HepG2 (cell line): ENCODE measurements around the gene IRF2. TPM values are rescaled to one million over a fixed set of nuclear protein-coding genes. Genes with fewer than 3 reads are reported as not detected.

Source experiments
- ATAC-seq: fragments of 200-7000 bp; cut with Tn5 transposase; 3 replicates; pipeline ENCODE4 v1.9.1; 2020; ENCODE audit warnings: mild to moderate bottlenecking, moderate library complexity
- BruUV-seq: library from RNA; stranded (reverse); fragments of 400-500 nt; replicated peaks from 2 replicates; lab custom pipeline; 2021; lab: Mats Ljungman, UMichigan
- CTCF ChIA-PET: fragments of 300-600 bp; formaldehyde crosslinking; extraction: SDS; loops from one replicate; lab custom pipeline; 2021; ENCODE audit warnings: low total read pairs, inconsistent platforms, low intra/inter-chr PET ratio; lab: Yijun Ruan, JAX
- POLR2A ChIA-PET: fragments of 350-600 bp; sonication (Branson Sonifier 250); formaldehyde crosslinking; loops from one replicate; lab custom pipeline; 2020; ENCODE audit warnings: antibody characterized with exemption, inconsistent platforms; lab: Yijun Ruan, JAX
- DNase-seq: peaks from one replicate; pipeline ENCODE4 v3.0.0-alpha.2; 2015; ENCODE audit warnings: low spot score
- FAIRE-seq: peaks from 3 replicates; lab custom pipeline; 2011; peaks lifted over from hg19 to GRCh38; lab: Jason Lieb, UNC
- H2AFZ ChIP-seq: one replicate; pipeline ENCODE4 v1.6.1; 2011; ENCODE audit warnings: low read length, inconsistent platforms
- H3K27ac ChIP-seq: fragments of 300-600 bp; 3 replicates; pipeline ENCODE4 v1.8.0; 2011; ENCODE audit warnings: mixed run types, mild to moderate bottlenecking, mixed read lengths, low read length, inconsistent platforms; ENCODE audit not compliant: insufficient read depth; ENCODE audit errors: extremely low read length
- H3K27me3 ChIP-seq, 2 experiments: fragments of 200-600 bp in 1 of 2; 2 replicates in 1 of 2; 3 replicates in 1 of 2; pipeline versions ENCODE4 v1.6.0 to v1.8.0; 2011; ENCODE audit warnings: low read length in 2 of 2, mild to moderate bottlenecking in 2 of 2, moderate library complexity in 2 of 2, inconsistent platforms in 1 of 2; ENCODE audit not compliant: insufficient read depth in 2 of 2, control insufficient read depth in 1 of 2
- H3K36me3 ChIP-seq, 2 experiments: fragments of 200-600 bp in 1 of 2; replicated peaks in 1 of 2; 2 replicates in 1 of 2; 3 replicates in 1 of 2; pipeline versions ENCODE4 v1.5.1 to v1.8.0; 2011; ENCODE audit warnings: low read length in 2 of 2, inconsistent platforms in 1 of 2; ENCODE audit not compliant: insufficient read depth in 2 of 2, control insufficient read depth in 1 of 2
- H3K4me1 ChIP-seq: 2 replicates; pipeline ENCODE4 v1.5.1; 2012; ENCODE audit warnings: low read length, inconsistent platforms; ENCODE audit not compliant: insufficient read depth
- H3K4me2 ChIP-seq: 2 replicates; pipeline ENCODE4 v1.6.0; 2011; ENCODE audit warnings: low read depth, low read length, inconsistent platforms
- H3K4me3 ChIP-seq, 3 experiments: fragments of 200-600 bp in 1 of 3; sonication (generic), shearing (Covaris generic) in 1 of 3; replicated peaks in 1 of 3; 2 replicates each; pipeline ENCODE4 v1.5.1; 2011 to 2016; ENCODE audit warnings: low read length in 3 of 3, inconsistent platforms in 2 of 3, low read depth in 2 of 3, mild to moderate bottlenecking in 2 of 3, control low read depth in 1 of 3, mixed read lengths in 1 of 3; ENCODE audit not compliant: insufficient read depth in 1 of 3
- H3K79me2 ChIP-seq: one replicate; pipeline ENCODE4 v1.6.1; 2011; ENCODE audit warnings: low read length, inconsistent platforms; ENCODE audit not compliant: insufficient read depth
- H3K9ac ChIP-seq: 2 replicates; pipeline ENCODE4 v1.6.0; 2011; ENCODE audit warnings: mild to moderate bottlenecking, low read depth, low read length, inconsistent platforms; ENCODE audit not compliant: insufficient read depth
- H3K9me3 ChIP-seq: 2 replicates; pipeline ENCODE4 v1.5.1; 2012; ENCODE audit warnings: mild to moderate bottlenecking, low read length
- H4K20me1 ChIP-seq: 2 replicates; pipeline ENCODE4 v1.6.0; 2011; ENCODE audit warnings: inconsistent platforms, mild to moderate bottlenecking, low read length, moderate library complexity; ENCODE audit not compliant: insufficient read depth
- PHB2 ChIP-seq: fragments of 450-650 bp; IDR thresholded peaks from 2 replicates; pipeline ENCODE4 v1.6.1; 2018; ENCODE audit not compliant: partially characterized antibody
- POLR2A ChIP-seq, 2 experiments: IDR thresholded peaks; 2 replicates each; pipeline ENCODE4 v1.6.1; 2011; ENCODE audit warnings: low read depth in 2 of 2, low read length in 2 of 2, mild to moderate bottlenecking in 1 of 2, moderate library complexity in 1 of 2; ENCODE audit not compliant: insufficient read depth in 1 of 2
- RFX3 ChIP-seq: IDR thresholded peaks from 2 replicates; pipeline ENCODE4 v1.6.1; 2016; ENCODE audit warnings: missing biosample characterization, missing genetic modification reagents
- TSC22D2 ChIP-seq: sonication (generic); formaldehyde crosslinking; IDR thresholded peaks from 2 replicates; pipeline ENCODE4 v1.5.1; 2020; ENCODE audit warnings: missing genetic modification reagents, mild to moderate bottlenecking, borderline replicate concordance
- ZNF101 ChIP-seq: sonication (generic); formaldehyde crosslinking; IDR thresholded peaks from 2 replicates; pipeline ENCODE4 v1.4.0; 2020; ENCODE audit warnings: mild to moderate bottlenecking, low read depth, missing genetic modification reagents, borderline replicate concordance
- ZNF589 ChIP-seq: sonication (generic); formaldehyde crosslinking; conservative IDR thresholded peaks from 2 replicates; pipeline ENCODE4 v1.8.0; 2022; ENCODE audit warnings: mild to moderate bottlenecking, moderate library complexity, missing genetic modification reagents
- WGBS: methylation state at CpG from one replicate; pipeline ENCODE4 v1.1.6; 2017; ENCODE audit warnings: low lambda C conversion rate; 5-methylcytosine and 5-hydroxymethylcytosine counted together
- in situ Hi-C: cut with HindIII; loops from 2 replicates; pipeline ENCODE4 v1.10.0; 2017; ENCODE audit warnings: low pct_unique_long_range_greater_than_20kb; ENCODE audit not compliant: extremely low pct_ligation_motif_present
- intact Hi-C: fragments of 100-400 bp; cut with micrococcal nuclease; formaldehyde crosslinking; loops from one replicate; pipeline ENCODE4 v1.10.0; 2022; ENCODE audit not compliant: unreplicated experiment
- polyA plus RNA-seq, 8 experiments: library from polyadenylated mRNA; depleted of rRNA in 3 of 8; stranded (reverse) in 7 of 8; unstranded in 1 of 8; fragments of >200 nt; fragmentation: Illumina TruSeq in 4 of 8; extraction: Trizol in 4 of 8; gene quantifications; 2 replicates each; pipeline versions ENCODE4 v1.2.1 to v1.2.3, GENCODE V29; 2011 to 2016; ENCODE audit warnings: low read depth in 4 of 8, missing spikeins in 1 of 8, mixed read lengths in 1 of 8; ENCODE audit not compliant: insufficient read depth in 1 of 8
- total RNA-seq, 5 experiments: library from RNA; depleted of rRNA; stranded (reverse); fragments of >200 nt; fragmentation: Illumina TruSeq; extraction: Trizol; gene quantifications; 2 replicates each; pipeline ENCODE4 v1.2.3, GENCODE V29; 2016; ENCODE audit warnings: low read depth in 1 of 5
- TF ChIP-seq, protein P1 (sequence below): sonication (generic); formaldehyde crosslinking; conservative IDR thresholded peaks from 2 replicates; pipeline ENCODE4 v1.4.0; 2020; ENCODE audit warnings: missing genetic modification reagents

The IRF2 gene
- total and polyA plus RNA-seq, 2 of the 13 experiments (the other 11 are each of a cell fraction or from before 2014, with no cell fraction given), result 15.5 to 28.8 TPM

DNA sequence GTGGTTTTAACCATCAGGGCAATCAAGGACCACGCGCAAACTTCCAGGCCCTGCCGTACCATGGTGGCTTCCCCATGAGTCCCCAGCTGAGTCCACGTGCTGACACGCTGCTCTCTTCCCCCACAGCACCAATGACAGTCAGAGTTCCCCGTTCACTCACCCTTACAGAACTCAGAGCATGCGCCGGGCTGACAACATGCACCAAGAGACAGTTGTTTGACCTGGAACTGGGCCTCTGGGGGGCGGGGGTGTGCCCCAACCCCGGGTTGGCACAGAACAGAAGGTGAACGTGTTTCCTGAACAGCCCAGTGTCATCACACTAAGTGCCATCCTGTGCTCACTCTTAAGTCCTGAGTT lies 29.4 kb downstream of the IRF2 start:
- Histone ChIP-seq H3K79me2 (peaks cover 73% of the 10 kb centered on the region), H2AFZ (no peak overlapping the region), H3K27ac (no peak overlapping the region), H3K4me1 (peaks cover 46% of the 10 kb centered on the region), H3K4me2 (no peak overlapping the region), H4K20me1 (peaks cover 10% of the 10 kb centered on the region; the same call in 1 of the 2 replicates), H3K27me3 (no peaks in the 10 kb centered on the region), H3K9me3 (no peaks in the 10 kb centered on the region), H3K9ac (no peak overlapping the region), H3K36me3 (peaks cover 0 to 2% of the 10 kb centered on the region in 2 experiments; a peak in 2 of 5 replicates), H3K4me3 (no peak overlapping the region)
- TF ChIP-seq RFX3 (CRISPR knock-in tag) (no peak), TSC22D2 (CRISPR knock-in tag) (no peak), ZNF589 (CRISPR knock-in tag) (no peak), PHB2 (no peak), ZNF101 (CRISPR knock-in tag) (no peak), POLR2A (IDR thresholded peaks at IDR 0.05; ENCODE audit: insufficient read depth in 1 of 2, low read depth in 2 of 2, low read length in 2 of 2) (no peak)
- TF ChIP-seq, protein P1, sequence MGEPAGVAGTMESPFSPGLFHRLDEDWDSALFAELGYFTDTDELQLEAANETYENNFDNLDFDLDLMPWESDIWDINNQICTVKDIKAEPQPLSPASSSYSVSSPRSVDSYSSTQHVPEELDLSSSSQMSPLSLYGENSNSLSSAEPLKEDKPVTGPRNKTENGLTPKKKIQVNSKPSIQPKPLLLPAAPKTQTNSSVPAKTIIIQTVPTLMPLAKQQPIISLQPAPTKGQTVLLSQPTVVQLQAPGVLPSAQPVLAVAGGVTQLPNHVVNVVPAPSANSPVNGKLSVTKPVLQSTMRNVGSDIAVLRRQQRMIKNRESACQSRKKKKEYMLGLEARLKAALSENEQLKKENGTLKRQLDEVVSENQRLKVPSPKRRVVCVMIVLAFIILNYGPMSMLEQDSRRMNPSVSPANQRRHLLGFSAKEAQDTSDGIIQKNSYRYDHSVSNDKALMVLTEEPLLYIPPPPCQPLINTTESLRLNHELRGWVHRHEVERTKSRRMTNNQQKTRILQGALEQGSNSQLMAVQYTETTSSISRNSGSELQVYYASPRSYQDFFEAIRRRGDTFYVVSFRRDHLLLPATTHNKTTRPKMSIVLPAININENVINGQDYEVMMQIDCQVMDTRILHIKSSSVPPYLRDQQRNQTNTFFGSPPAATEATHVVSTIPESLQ (CRISPR knock-in tag), result no peak
- in situ Hi-C loops (no loop called here), intact Hi-C loops (no loop called here)
- FAIRE-seq, result no peak
- ChIA-PET CTCF (no interaction called here), POLR2A (interaction anchor here (0.7 kb wide), 1 partner anchor 27 kb away, joined by 3 read pairs; no protein-coding TSS in a partner anchor)
- no peak for DNase-seq
- BruUV-seq, result no TSS peak
- ATAC-seq, result no peak
- 87% methylated on average over 9 of the region's 11 CpGs for WGBS
